Liver (tissue), 9 donors: ENCODE data around the gene CLIP1. TPM values are rescaled to one million over a fixed set of nuclear protein-coding genes. Genes with fewer than 3 reads are reported as not detected.

Experiments used
- DNase-seq: peaks from one replicate; pipeline ENCODE4 v3.0.0-alpha.2; 2017; ENCODE audit warnings: low spot score
- H3K27ac ChIP-seq, 2 donors: one replicate each; pipeline ENCODE4 v1.7.0; 2013; ENCODE audit warnings: inconsistent platforms in 2 of 2, low read length in 2 of 2, control low read depth in 1 of 2, low read depth in 1 of 2, mild to moderate bottlenecking in 1 of 2
- H3K27me3 ChIP-seq, 4 donors: one replicate each; pipeline versions ENCODE4 v1.6.1 to v1.7.0; 2013; ENCODE audit warnings: low read length in 3 of 4, inconsistent platforms in 1 of 4, mild to moderate bottlenecking in 1 of 4, moderate library complexity in 1 of 4; ENCODE audit not compliant: control insufficient read depth in 4 of 4, insufficient read depth in 4 of 4
- H3K36me3 ChIP-seq, 4 donors: one replicate each; pipeline versions ENCODE4 v1.6.1 to v1.7.0; 2013; ENCODE audit warnings: low read length in 3 of 4, mild to moderate bottlenecking in 3 of 4, low read depth in 1 of 4, moderate library complexity in 1 of 4; ENCODE audit not compliant: control insufficient read depth in 4 of 4, insufficient read depth in 3 of 4
- H3K4me1 ChIP-seq, 4 donors: one replicate each; pipeline versions ENCODE4 v1.6.1 to v1.7.0; 2013; ENCODE audit warnings: low read length in 3 of 4, mild to moderate bottlenecking in 3 of 4, moderate library complexity in 1 of 4; ENCODE audit not compliant: control insufficient read depth in 4 of 4, insufficient read depth in 4 of 4
- H3K4me3 ChIP-seq, 3 donors: one replicate each; pipeline versions ENCODE4 v1.6.1 to v1.7.0; 2013; ENCODE audit warnings: low read length in 3 of 3, control low read depth in 1 of 3, low read depth in 1 of 3, mild to moderate bottlenecking in 1 of 3
- H3K9ac ChIP-seq, 2 donors: one replicate each; pipeline ENCODE4 v1.7.0; 2013; ENCODE audit warnings: low read length in 2 of 2, mild to moderate bottlenecking in 2 of 2, moderate library complexity in 2 of 2, control low read depth in 1 of 2, low read depth in 1 of 2
- H3K9me3 ChIP-seq, 4 donors: one replicate each; pipeline versions ENCODE4 v1.6.1 to v1.7.0; 2013; ENCODE audit warnings: low read length in 3 of 4; ENCODE audit not compliant: control insufficient read depth in 4 of 4
- ATF3 ChIP-seq: IDR thresholded peaks from 2 replicates; pipeline ENCODE4 v1.6.1; 2016; ENCODE audit warnings: antibody characterized with exemption
- CTCF ChIP-seq: fragments of 150-350 bp; IDR thresholded peaks from 2 replicates; pipeline ENCODE4 v1.5.1; 2017; ENCODE audit warnings: improper control_type of control experiment, low read depth, low read length; ENCODE audit not compliant: missing input control
- EGR1 ChIP-seq, 2 donors: IDR thresholded peaks; 2 replicates each; pipeline ENCODE4 v1.6.1; 2016 to 2018; ENCODE audit warnings: antibody characterized with exemption in 2 of 2, low read depth in 2 of 2
- FOXA1 ChIP-seq: IDR thresholded peaks from 2 replicates; pipeline ENCODE4 v1.6.1; 2016; ENCODE audit warnings: antibody characterized with exemption
- GABPA ChIP-seq, 2 donors: IDR thresholded peaks in 1 of 2; conservative IDR thresholded peaks in 1 of 2; 2 replicates each; pipeline ENCODE4 v1.6.1; 2016; ENCODE audit warnings: antibody characterized with exemption in 2 of 2, mild to moderate bottlenecking in 1 of 2, moderate library complexity in 1 of 2
- HNF4A ChIP-seq, 2 donors: conservative IDR thresholded peaks; 2 replicates each; pipeline ENCODE4 v1.6.1; 2016; ENCODE audit warnings: antibody characterized with exemption in 2 of 2, mild to moderate bottlenecking in 2 of 2
- JUND ChIP-seq, 2 donors: IDR thresholded peaks; 2 replicates each; pipeline ENCODE4 v1.6.1; 2016; ENCODE audit warnings: antibody characterized with exemption in 2 of 2
- MAX ChIP-seq: IDR thresholded peaks from 2 replicates; pipeline ENCODE4 v1.6.1; 2016; ENCODE audit warnings: antibody characterized with exemption
- NR2F2 ChIP-seq: IDR thresholded peaks from 2 replicates; pipeline ENCODE4 v1.6.1; 2016; ENCODE audit warnings: antibody characterized with exemption
- RAD21 ChIP-seq, 2 donors: IDR thresholded peaks; 2 replicates each; pipeline ENCODE4 v1.6.1; 2016; ENCODE audit warnings: antibody characterized with exemption in 2 of 2, mild to moderate bottlenecking in 2 of 2
- REST ChIP-seq: IDR thresholded peaks from 2 replicates; pipeline ENCODE4 v1.6.1; 2016; ENCODE audit warnings: antibody characterized with exemption, mild to moderate bottlenecking
- RXRA ChIP-seq, 2 donors: IDR thresholded peaks; 2 replicates each; pipeline ENCODE4 v1.6.1; 2017 to 2018; ENCODE audit warnings: antibody characterized with exemption in 2 of 2, mild to moderate bottlenecking in 1 of 2
- SP1 ChIP-seq: IDR thresholded peaks from 2 replicates; pipeline ENCODE4 v1.6.1; 2018; ENCODE audit warnings: antibody characterized with exemption, mild to moderate bottlenecking
- TAF1 ChIP-seq: conservative IDR thresholded peaks from 2 replicates; pipeline ENCODE4 v1.6.1; 2016; ENCODE audit warnings: antibody characterized with exemption, mild to moderate bottlenecking
- YY1 ChIP-seq: IDR thresholded peaks from 2 replicates; pipeline ENCODE4 v1.6.1; 2016; ENCODE audit warnings: antibody characterized with exemption, mild to moderate bottlenecking
- WGBS: extraction: QIAGEN DNeasy Blood & Tissue Kit; methylation state at CpG from one replicate; pipeline ENCODE4 v1.1.7; 2013; 5-methylcytosine and 5-hydroxymethylcytosine counted together
- polyA plus RNA-seq, 2 donors: library from polyadenylated mRNA; stranded (reverse) in 1 of 2; unstranded in 1 of 2; fragments of 200-250 nt in 1 of 2; fragments of >200 nt in 1 of 2; fragmentation: Nextera tagmentation in 1 of 2; extraction: Ambion mirVana in 1 of 2; gene quantifications; one replicate each; pipeline versions ENCODE4 v1.2.1 to v1.2.3, GENCODE V29; 2013 to 2015
- total RNA-seq, 2 donors: library from RNA; depleted of rRNA; stranded (reverse); fragments of >200 nt; gene quantifications; one replicate each; pipeline ENCODE4 v1.2.3, GENCODE V29; 2014
- donor health status: healthy.
- donor health status: healthy.
- donor health status: healthy.
- donor health status: healthy.
- donor health status: healthy.

The CLIP1 gene
- total and polyA plus RNA-seq, 4 donors: 13.0 to 41.9 (median 26.0) TPM

GRCh38 chr12:122422730-122423257 lies 325 bp upstream of the CLIP1 start:
- peaks cover 3 to 33% (median 24%) of the 10 kb centered on the region in 4 donors for H3K4me1 ChIP-seq
- DNase-seq: peak; percentile 37
- peak overlapping the region; percentile 60 to 93 (median 63) for H3K4me3 ChIP-seq
- H3K36me3 ChIP-seq: no peaks in the 10 kb centered on the region
- H3K9me3 ChIP-seq: no peaks in the 10 kb centered on the region
- under 1% methylated on average over 39 of the region's 39 CpGs for WGBS
- peak overlapping the region; percentile 17 to 42 for H3K9ac ChIP-seq
- H3K27ac ChIP-seq: peak overlapping the region; percentile 67 to 70
- TF ChIP-seq FOXA1: no peak
- TF ChIP-seq SP1: no peak
- no peak for TF ChIP-seq EGR1 (IDR thresholded peaks at IDR 0.05; ENCODE audit: low read depth in 2 of 2)
- no peak for TF ChIP-seq REST
- TF ChIP-seq CTCF: no peak
- H3K27me3 ChIP-seq: no peaks in the 10 kb centered on the region

GRCh38 chr12:122421187-122421820 lies 1.2 kb downstream of the CLIP1 start:
- Histone ChIP-seq H3K27me3 (no peaks in the 10 kb centered on the region), H3K9ac (peak overlapping the region; percentile 97 to 99), H3K4me1 (peaks cover 3 to 33% (median 24%) of the 10 kb centered on the region in 4 donors), H3K4me3 (peak overlapping the region; percentile 83 to 93 (median 89)), H3K36me3 (no peaks in the 10 kb centered on the region), H3K27ac (peak overlapping the region; percentile 96 to 99), H3K9me3 (no peaks in the 10 kb centered on the region)
- peak; percentile 50 for DNase-seq
- TF ChIP-seq SP1 (peak; percentile 45), GABPA (IDR thresholded peaks at IDR 0.05 in 1 of 2, conservative IDR thresholded peaks at IDR 0.05 in 1 of 2) (no peak), NR2F2 (peak; percentile 34)
- 2% methylated on average over 14 of the region's 14 CpGs for whole genome bisulfite sequencing

GRCh38 chr12:122420471-122421162 lies 1.9 kb downstream of the CLIP1 start:
- Histone ChIP-seq H3K27me3 (no peaks in the 10 kb centered on the region), H3K9ac (peak overlapping the region; percentile 97 to 99), H3K4me1 (peaks cover 3 to 33% (median 24%) of the 10 kb centered on the region in 4 donors), H3K4me3 (peak overlapping the region; percentile 83 to 93 (median 89)), H3K9me3 (no peaks in the 10 kb centered on the region), H3K36me3 (no peaks in the 10 kb centered on the region), H3K27ac (peak overlapping the region; percentile 96 to 99)
- no peak for DNase-seq
- TF ChIP-seq ATF3 (no peak), EGR1 (IDR thresholded peaks at IDR 0.05; ENCODE audit: low read depth in 2 of 2) (no peak), REST (no peak), YY1 (no peak), JUND (IDR thresholded peaks at IDR 0.05) (no peak), TAF1 (no peak), RAD21 (IDR thresholded peaks at IDR 0.05) (no peak), HNF4A (conservative IDR thresholded peaks at IDR 0.05) (no peak), MAX (no peak), RXRA (IDR thresholded peaks at IDR 0.05) (no peak)
- 65% methylated on average over 17 of the region's 17 CpGs for WGBS
